ENCODE data around the gene ARPC2.
"Not testable (repeated sequence)": the region's sequence is repeated elsewhere in the genome, so short reads cannot be mapped to it uniquely, and the experiment has no call there.

ARPC2 gene

DNA sequence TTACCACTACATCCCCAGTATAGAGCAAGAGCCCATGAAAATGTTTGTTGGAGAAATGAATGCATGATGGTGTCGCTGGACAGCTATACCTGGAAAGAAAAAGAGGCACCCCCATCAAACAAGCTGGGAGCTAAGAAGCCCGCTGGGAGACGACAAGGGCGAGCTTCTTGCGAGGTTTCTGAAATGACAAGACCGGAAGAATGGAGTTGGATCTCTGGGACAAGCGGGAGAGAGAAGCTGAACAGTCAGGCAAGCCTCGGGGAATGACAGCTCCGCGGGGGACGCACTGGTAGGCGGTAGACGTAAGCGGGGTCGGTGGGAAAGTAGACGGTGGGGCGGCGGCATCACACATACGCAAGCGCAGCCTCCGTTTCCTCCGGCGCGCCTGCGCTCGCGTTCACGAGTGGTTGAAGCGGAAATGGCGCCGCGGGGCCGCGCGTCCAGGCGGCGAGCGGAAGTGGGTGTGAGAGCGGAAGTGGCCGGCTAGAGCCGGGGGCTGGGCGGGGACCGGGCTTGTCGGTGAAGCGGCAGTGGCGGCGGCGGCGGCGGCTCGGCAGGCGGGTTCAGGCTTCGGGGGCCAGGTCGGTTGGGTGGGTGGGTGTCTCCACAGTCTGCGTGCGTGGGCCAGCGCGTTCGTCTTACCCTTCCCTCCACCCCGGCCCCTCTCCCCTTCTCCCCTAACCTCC is at the start of gene ARPC2:
Gene ARPC2, plus strand, starts transcription at position 516 of the 686 bp plus-strand sequence. CDS start 282 bp downstream, outside the sequence.
- no peak for TF ChIP-seq ZFX (IDR thresholded peaks at IDR 0.05)
- TF ChIP-seq, protein P1, sequence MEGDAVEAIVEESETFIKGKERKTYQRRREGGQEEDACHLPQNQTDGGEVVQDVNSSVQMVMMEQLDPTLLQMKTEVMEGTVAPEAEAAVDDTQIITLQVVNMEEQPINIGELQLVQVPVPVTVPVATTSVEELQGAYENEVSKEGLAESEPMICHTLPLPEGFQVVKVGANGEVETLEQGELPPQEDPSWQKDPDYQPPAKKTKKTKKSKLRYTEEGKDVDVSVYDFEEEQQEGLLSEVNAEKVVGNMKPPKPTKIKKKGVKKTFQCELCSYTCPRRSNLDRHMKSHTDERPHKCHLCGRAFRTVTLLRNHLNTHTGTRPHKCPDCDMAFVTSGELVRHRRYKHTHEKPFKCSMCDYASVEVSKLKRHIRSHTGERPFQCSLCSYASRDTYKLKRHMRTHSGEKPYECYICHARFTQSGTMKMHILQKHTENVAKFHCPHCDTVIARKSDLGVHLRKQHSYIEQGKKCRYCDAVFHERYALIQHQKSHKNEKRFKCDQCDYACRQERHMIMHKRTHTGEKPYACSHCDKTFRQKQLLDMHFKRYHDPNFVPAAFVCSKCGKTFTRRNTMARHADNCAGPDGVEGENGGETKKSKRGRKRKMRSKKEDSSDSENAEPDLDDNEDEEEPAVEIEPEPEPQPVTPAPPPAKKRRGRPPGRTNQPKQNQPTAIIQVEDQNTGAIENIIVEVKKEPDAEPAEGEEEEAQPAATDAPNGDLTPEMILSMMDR (conservative IDR thresholded peaks at IDR 0.05) = no peak

DNA sequence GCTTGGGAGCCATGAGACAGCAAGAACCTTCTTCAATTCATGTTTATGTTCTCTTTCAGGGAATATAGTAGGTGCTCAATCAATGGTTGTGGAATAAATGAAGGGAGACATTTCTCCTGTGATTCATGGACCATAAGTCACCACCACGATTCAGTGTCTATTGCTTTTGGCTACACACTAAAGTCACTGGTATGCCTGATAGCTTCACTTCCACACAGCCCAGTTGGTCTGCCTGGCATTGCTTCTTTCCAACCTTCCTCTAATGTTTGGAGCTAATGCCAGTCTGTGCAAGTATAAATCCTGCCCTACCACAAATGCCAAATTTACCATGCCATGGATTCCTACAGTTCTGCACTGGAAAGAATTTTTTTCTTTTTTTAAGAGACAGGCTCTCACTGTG is 49.0 kb upstream of the ARPC2 start:
- H3K27ac ChIP-seq = no peak overlapping the region
- TF ChIP-seq, protein P1 (conservative IDR thresholded peaks at IDR 0.05) = no peak
- TF ChIP-seq ZFX (IDR thresholded peaks at IDR 0.05) = no peak

More for the DNA sequence above, at the start of gene ARPC2:
- H3K27ac ChIP-seq = peak within 1 kb of the TSS; percentile 92

DNA sequence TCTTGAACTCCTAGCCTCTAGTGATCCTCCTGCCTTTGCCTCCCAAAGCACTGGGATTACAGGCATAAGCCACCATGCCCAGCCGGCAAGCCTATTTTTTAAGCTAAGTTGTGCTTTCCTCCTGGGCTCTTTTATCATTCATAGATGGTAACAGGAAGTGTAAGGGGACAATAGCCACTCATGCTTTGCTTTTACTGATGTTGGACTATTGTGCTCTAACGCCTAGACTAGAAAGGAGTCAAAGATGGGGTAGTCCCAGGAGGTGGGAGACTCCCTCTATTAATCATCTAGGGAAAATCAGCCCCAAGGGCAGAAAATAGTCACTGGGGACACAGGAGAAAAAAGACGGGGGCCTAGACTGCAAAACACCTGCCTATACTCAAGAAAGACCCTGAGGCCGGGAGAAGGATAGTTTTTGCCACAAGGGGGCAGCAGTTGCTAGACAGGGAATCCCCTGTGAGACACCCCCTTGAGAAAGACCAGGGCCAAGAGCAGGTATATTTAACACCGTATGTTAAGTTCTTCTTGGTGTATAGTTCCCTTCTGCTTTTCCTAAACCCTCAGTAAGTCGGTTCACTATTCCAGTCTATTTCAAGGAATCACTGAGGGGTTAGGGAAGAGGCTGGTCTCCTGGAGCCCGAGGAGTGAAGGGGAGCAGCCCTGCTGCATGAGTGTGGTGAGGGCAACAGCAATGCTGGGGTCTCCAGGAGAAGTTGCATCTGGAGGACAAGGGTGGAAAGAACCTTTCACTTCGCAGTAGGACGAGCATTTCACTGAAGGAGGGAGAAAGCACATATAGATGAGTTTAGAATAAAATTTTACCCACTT is 48.1 kb upstream of the ARPC2 start:
- no peak overlapping the region for H3K27ac ChIP-seq
- TF ChIP-seq, protein P1 (conservative IDR thresholded peaks at IDR 0.05) = peak; percentile 82
- TF ChIP-seq ZFX (IDR thresholded peaks at IDR 0.05) = no peak

DNA sequence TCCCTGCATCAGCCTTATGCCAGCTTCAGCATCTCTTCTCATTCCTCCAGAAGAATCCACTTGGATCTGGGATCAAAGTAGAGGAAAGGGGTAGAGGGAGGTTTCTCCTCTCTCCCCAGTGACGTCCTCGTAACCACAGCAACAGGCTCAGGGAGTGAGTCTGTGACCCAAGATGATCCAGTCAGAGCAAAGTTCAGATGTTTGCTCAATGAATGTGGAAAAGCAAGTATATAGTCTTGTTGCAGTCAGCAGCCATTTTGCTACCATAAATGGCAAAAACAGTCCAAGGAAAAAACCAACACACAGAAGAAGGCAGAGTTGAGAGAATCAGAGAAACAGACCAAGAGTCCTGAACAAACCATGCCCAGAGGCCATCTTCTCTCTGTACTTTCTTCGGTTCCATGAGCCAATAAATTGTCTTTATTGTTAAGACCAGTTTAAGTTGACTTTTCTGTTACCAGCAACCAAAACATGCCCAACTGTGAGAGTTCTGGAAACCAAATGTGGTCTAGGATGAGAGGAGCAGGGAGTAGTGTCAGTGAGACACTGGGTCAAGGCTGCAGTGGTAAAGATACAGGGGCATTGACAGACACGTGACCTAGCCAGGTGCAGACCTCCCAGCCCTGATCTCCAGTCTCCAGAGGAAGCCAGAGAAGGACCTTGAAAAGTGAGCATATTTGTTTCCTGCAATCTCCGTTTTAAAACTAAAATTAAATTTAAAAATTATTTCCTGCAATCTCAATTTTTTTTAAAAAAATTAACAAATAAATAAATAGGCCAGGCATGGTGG is 47.0 kb upstream of the ARPC2 start:
- TF ChIP-seq ZFX (IDR thresholded peaks at IDR 0.05) = no peak
- TF ChIP-seq, protein P1 (conservative IDR thresholded peaks at IDR 0.05) = no peak
- no peak overlapping the region for H3K27ac ChIP-seq

DNA sequence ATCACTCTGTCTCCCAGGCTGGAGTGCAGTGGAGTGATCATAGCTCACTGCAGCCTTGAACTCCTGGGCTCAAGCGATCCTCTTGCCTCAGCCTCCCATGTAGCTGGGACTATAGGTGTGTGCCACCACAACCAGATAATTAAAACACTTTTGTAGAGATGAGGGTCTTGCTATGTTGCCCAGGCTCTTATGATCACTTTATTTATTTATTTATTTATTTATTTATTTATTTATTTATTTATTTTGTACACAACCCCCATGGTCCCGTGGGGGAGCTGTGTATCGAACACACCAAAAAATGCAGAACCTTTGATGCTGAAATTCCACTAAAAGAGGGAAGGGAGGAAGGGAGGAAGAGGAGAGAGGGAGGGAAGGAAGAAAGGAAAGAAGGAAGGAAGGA is 45.2 kb upstream of the ARPC2 start:
- not testable (repeated sequence) for H3K27ac ChIP-seq

DNA sequence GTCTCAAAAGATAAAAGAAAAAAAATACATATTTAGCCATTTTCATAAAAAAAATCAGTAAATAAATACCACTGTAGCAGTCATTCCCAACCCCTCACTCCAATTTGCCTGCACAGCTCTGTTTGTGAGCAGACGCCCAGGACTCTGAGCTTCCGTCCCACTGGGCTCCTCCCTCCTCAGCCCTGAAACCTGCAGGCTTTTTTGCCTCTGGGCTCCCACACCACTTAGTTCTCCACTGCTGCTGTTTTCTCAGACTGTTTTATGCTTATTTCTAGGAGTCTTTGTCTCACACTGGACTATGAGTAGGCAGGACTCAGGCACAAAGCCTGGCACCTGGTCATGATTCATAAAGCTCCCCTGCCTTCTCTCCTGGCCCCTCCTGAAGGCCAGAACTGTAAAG is 44.1 kb upstream of the ARPC2 start:
- TF ChIP-seq, protein P1 (conservative IDR thresholded peaks at IDR 0.05) = no peak
- no peak for TF ChIP-seq ZFX (IDR thresholded peaks at IDR 0.05)
- no peak overlapping the region for H3K27ac ChIP-seq

DNA sequence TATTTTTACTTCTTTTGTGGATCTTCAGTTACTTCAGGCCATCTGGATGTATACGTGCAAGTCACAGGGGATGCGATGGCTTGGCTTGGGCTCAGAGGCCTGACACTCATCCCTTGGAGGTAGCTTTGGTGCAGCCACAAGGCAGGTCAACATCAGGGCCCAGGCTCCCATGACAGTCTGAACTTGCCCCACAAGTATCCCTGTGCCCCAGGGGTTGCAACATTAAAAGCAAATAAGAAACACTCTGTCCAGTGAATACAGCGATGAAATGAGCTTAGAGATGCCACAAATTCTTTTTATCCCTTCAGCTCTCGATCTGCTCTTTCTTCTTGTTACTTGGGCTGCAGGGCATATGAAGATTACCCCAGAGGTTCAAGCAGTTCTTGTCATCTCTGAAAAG is 37.2 kb upstream of the ARPC2 start:
- no peak overlapping the region for H3K27ac ChIP-seq
- no peak for TF ChIP-seq ZFX (IDR thresholded peaks at IDR 0.05)
- TF ChIP-seq, protein P1 (conservative IDR thresholded peaks at IDR 0.05) = no peak
